ENCODE data around the gene CAPZA1. TPM values are rescaled to one million over a fixed set of nuclear protein-coding genes. Genes with fewer than 3 reads are reported as not detected.

CAPZA1 gene
- total and polyA plus RNA-seq, 10 donors = 105 to 354 (median 196) TPM

DNA sequence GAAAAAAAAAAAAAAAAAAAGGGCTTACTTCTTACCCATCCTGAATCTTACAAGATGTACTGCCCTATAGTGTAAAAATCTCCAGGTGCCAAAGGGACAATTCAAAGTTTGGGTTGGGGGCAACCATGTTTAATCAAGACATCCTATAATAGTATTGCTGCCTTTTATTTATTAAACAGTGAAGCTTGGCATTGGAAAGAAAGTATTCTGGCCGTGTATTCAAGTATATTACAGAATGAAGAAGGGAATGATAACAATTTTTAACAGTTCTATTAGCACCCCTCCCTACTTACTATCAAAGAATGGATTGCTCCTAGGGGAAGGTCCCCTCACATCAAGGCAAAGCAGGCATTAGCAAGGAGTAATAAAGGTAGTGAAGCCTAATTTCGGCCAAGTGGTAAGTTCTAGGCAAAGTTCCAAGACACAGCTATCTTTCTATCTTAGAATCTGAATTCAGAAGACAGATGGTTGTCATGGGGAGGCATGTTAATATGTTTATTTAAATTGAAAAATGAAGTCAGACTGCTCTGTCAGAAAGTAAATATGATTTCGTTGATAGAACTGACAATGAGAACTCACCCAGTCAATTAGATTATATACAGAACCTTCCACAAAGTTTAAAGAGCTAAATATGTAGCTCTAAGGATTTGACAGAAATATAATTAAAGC lies 25.3 kb upstream of the CAPZA1 start:
- WGBS, 5 donors = 74 to 87% (median 83%) methylated on average over 3 of the region's 3 CpGs
- Histone ChIP-seq H3K27me3 (replicated peaks in 1 of 7) (no peaks in the 10 kb centered on the region), H3K9me3 (peaks cover 0 to 10% (median 4%) of the 10 kb centered on the region in 8 donors), H3K27ac (no peak overlapping the region), H3K36me3 (peaks cover 0 to 64% (median 24%) of the 10 kb centered on the region in 6 donors), H3K4me3 (no peak overlapping the region), H3K4me1 (no peaks in the 10 kb centered on the region)
- DNase-seq = no peak
- TF ChIP-seq POLR2A (IDR thresholded peaks at IDR 0.05) = no peak
- intact Hi-C loops (cut with DNase I; ENCODE audit: low total_unique reads) = no loop called here

DNA sequence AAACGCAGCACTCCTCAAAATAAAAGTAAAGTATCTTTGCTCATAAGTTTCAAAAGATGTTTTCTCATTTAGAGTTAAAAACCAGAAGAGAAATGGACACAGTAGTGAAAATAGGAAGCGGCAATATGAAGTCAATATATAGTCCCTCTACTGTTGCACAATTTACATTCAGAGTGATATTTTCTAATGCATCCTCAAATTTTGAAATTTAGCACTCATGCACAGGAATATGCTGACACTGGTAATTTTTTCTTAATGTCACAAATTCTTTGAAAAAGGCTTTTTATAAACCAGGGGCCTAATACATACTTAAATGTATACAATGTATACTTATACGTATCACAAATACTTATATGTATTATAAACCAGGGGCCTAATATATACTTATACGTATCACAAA lies 20.2 kb upstream of the CAPZA1 start:
- intact Hi-C loops (cut with DNase I; ENCODE audit: low total_unique reads) = no loop called here
- Histone ChIP-seq H3K4me3 (no peak overlapping the region), H3K4me1 (no peaks in the 10 kb centered on the region), H3K9me3 (no peaks in the 10 kb centered on the region), H3K36me3 (peaks cover 0 to 85% (median 31%) of the 10 kb centered on the region in 6 donors), H3K27ac (no peak overlapping the region), H3K27me3 (replicated peaks in 1 of 7) (no peaks in the 10 kb centered on the region)
- 89 to 97% (median 91%) methylated on average over 4 of the region's 4 CpGs for WGBS, 5 donors
- TF ChIP-seq POLR2AphosphoS5 (IDR thresholded peaks at IDR 0.05) (no peak), POLR2A (IDR thresholded peaks at IDR 0.05) (no peak)
- TF ChIP-seq, protein P1, sequence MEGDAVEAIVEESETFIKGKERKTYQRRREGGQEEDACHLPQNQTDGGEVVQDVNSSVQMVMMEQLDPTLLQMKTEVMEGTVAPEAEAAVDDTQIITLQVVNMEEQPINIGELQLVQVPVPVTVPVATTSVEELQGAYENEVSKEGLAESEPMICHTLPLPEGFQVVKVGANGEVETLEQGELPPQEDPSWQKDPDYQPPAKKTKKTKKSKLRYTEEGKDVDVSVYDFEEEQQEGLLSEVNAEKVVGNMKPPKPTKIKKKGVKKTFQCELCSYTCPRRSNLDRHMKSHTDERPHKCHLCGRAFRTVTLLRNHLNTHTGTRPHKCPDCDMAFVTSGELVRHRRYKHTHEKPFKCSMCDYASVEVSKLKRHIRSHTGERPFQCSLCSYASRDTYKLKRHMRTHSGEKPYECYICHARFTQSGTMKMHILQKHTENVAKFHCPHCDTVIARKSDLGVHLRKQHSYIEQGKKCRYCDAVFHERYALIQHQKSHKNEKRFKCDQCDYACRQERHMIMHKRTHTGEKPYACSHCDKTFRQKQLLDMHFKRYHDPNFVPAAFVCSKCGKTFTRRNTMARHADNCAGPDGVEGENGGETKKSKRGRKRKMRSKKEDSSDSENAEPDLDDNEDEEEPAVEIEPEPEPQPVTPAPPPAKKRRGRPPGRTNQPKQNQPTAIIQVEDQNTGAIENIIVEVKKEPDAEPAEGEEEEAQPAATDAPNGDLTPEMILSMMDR (IDR thresholded peaks at IDR 0.05 in 8 of 11, conservative IDR thresholded peaks at IDR 0.05 in 3 of 11) = no peak
- DNase-seq = no peak

DNA sequence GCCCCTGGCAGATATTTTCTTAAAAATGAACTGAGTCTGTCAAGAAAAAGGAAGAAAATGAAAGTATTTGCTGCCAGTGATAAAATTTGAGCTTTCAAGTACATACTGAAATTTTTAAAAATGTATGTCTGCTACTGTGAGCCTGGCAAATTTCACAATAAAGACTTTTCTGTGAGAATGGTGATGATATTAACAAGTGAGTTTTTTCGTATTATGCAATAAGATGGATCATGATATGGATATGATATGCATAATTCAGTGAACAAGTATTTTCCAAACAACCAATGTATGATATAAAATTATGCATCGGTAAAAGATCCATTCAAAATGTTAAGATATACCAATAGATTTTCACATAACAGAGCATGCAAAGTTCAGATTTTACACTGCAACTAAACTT lies 16.6 kb upstream of the CAPZA1 start:
- DNase-seq = no peak
- 94 to 98% (median 96%) methylated on average over 2 of the region's 2 CpGs for WGBS, 5 donors
- no peak overlapping the region for H3K27ac ChIP-seq
- no peaks in the 10 kb centered on the region for H3K9me3 ChIP-seq
- TF ChIP-seq POLR2A (IDR thresholded peaks at IDR 0.05) = no peak
- TF ChIP-seq, protein P1 (IDR thresholded peaks at IDR 0.05 in 8 of 11, conservative IDR thresholded peaks at IDR 0.05 in 3 of 11) = no peak
- no peak for TF ChIP-seq POLR2AphosphoS5 (IDR thresholded peaks at IDR 0.05)
- H3K4me1 ChIP-seq = peaks cover 0 to 13% (median 2%) of the 10 kb centered on the region in 6 donors
- intact Hi-C loops (cut with DNase I; ENCODE audit: low total_unique reads) = no loop called here
- peaks cover 0 to 83% (median 32%) of the 10 kb centered on the region in 6 donors for H3K36me3 ChIP-seq
- no peaks in the 10 kb centered on the region for H3K27me3 ChIP-seq (replicated peaks in 1 of 7)
- H3K4me3 ChIP-seq = no peak overlapping the region

DNA sequence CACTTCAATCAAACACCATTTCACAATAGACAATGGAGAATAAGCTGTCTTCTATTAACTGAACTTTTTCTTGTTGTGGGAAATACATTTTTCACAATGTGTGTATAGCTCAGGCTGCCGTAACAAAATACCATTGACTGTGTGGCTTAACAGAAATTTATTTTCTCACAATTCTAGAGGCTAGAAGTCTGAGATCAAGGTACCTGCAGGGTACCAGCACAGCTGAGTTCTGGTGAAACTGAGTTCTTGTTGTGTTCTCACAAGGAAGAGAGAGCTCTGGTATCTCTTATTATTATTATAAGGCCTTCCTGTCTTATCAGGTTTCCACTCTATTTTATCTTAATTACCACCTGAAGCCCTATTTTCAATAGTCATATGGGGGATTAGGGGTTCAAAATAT lies 16.1 kb upstream of the CAPZA1 start:
- DNase-seq = no peak
- 90 to 98% (median 96%) methylated on average over 1 of the region's 1 CpG for WGBS, 5 donors
- intact Hi-C loops (cut with DNase I; ENCODE audit: low total_unique reads) = no loop called here
- H3K9me3 ChIP-seq = no peaks in the 10 kb centered on the region
- peaks cover 0 to 86% (median 36%) of the 10 kb centered on the region in 6 donors for H3K36me3 ChIP-seq
- H3K27me3 ChIP-seq (replicated peaks in 1 of 7) = no peaks in the 10 kb centered on the region
- no peak overlapping the region for H3K4me3 ChIP-seq
- TF ChIP-seq POLR2A (IDR thresholded peaks at IDR 0.05) = no peak
- TF ChIP-seq, protein P1 (IDR thresholded peaks at IDR 0.05 in 8 of 11, conservative IDR thresholded peaks at IDR 0.05 in 3 of 11) = no peak
- TF ChIP-seq POLR2AphosphoS5 (IDR thresholded peaks at IDR 0.05) = no peak
- H3K27ac ChIP-seq = no peak overlapping the region
- peaks cover 0 to 13% (median 2%) of the 10 kb centered on the region in 6 donors for H3K4me1 ChIP-seq
